ENCODE results near the gene PPP2R2B.

- no peak for TF ChIP-seq CTCF (IDR thresholded peaks at IDR 0.05)
- no peak for TF ChIP-seq NPAS2 (CRISPR knock-in tag; IDR thresholded peaks at IDR 0.05; ENCODE audit: borderline replicate concordance)
- no peak for TF ChIP-seq KDM1A (IDR thresholded peaks at IDR 0.05; ENCODE audit: low read depth)
- no peak for TF ChIP-seq POLR2A (IDR thresholded peaks at IDR 0.05; ENCODE audit: low read length)
- TF ChIP-seq EP300 (IDR thresholded peaks at IDR 0.05) = no peak
- no peak for TF ChIP-seq CBX8 (IDR thresholded peaks at IDR 0.05)
- no peak for TF ChIP-seq SMC3 (IDR thresholded peaks at IDR 0.05)
- no peak for TF ChIP-seq CBX2 (IDR thresholded peaks at IDR 0.05; ENCODE audit: borderline replicate concordance, low read depth)
- no peak for TF ChIP-seq RAD21 (conservative IDR thresholded peaks at IDR 0.05 in 1 of 2, IDR thresholded peaks at IDR 0.05 in 1 of 2)
- peak; percentile 90 for TF ChIP-seq REST (IDR thresholded peaks at IDR 0.05)
- no peak for TF ChIP-seq ZFP36 (IDR thresholded peaks at IDR 0.05; ENCODE audit: borderline replicate concordance, partially characterized antibody)
- no peak for TF ChIP-seq JUNB (IDR thresholded peaks at IDR 0.05)
- TF ChIP-seq MYC (IDR thresholded peaks at IDR 0.05; ENCODE audit: borderline replicate concordance, low read length) = no peak
- no peak for TF ChIP-seq NR3C1 (IDR thresholded peaks at IDR 0.05)
These were observed 53.5 kb downstream of the PPP2R2B start for GRCh38 chr5:146825033-146825432.
